SK-N-SH treated with all-trans-retinoic acid at 6 μM for 48 hours (cell line): ENCODE results near the gene LZTR1.

Source experiments
- ATAC-seq: fragments of 200-7000 bp; cut with Tn5 transposase; 3 replicates; pipeline ENCODE4 v1.9.1; 2020; ENCODE audit warnings: mild to moderate bottlenecking, moderate library complexity
- ARNTL ChIP-seq: fragments of 450-650 bp; formaldehyde crosslinking; IDR thresholded peaks from 2 replicates; pipeline ENCODE4 v1.5.0; 2020; ENCODE audit warnings: low read depth, mild to moderate bottlenecking, moderate library complexity, borderline replicate concordance
- BACH2 ChIP-seq: fragments of 250-450 bp; sonication (Bioruptor Pico); IDR thresholded peaks from 2 replicates; pipeline ENCODE4 v1.9.0; 2021; ENCODE audit warnings: mild to moderate bottlenecking, borderline replicate concordance
- CSDC2 ChIP-seq: fragments of 250-450 bp; sonication (Bioruptor Pico); IDR thresholded peaks from 2 replicates; pipeline ENCODE4 v1.5.0; 2020; ENCODE audit warnings: mild to moderate bottlenecking, moderate library complexity
- GLIS3 ChIP-seq: fragments of 250-450 bp; sonication (Bioruptor Pico); IDR thresholded peaks from 2 replicates; pipeline ENCODE4 v1.5.0; 2020; ENCODE audit warnings: mild to moderate bottlenecking, moderate library complexity
- ISL1 ChIP-seq: fragments of 250-450 bp; sonication (Bioruptor Pico); IDR thresholded peaks from 2 replicates; pipeline ENCODE4 v2.1.2; 2022; ENCODE audit warnings: mild to moderate bottlenecking, moderate library complexity
- OSR1 ChIP-seq: fragments of 250-450 bp; sonication (Bioruptor Pico); IDR thresholded peaks from 2 replicates; pipeline ENCODE4 v1.8.0; 2022; ENCODE audit warnings: moderate library complexity, mild to moderate bottlenecking, inconsistent platforms
- PPARA ChIP-seq: fragments of 250-450 bp; sonication (Bioruptor Pico); IDR thresholded peaks from 2 replicates; pipeline ENCODE4 v1.5.0; 2020; ENCODE audit warnings: mild to moderate bottlenecking, borderline replicate concordance
- RARB ChIP-seq: fragments of 250-450 bp; sonication (Bioruptor Pico); IDR thresholded peaks from 2 replicates; pipeline ENCODE4 v1.8.0; 2021; ENCODE audit warnings: mild to moderate bottlenecking, moderate library complexity
- SNAI2 ChIP-seq: fragments of 250-450 bp; sonication (Bioruptor Pico); IDR thresholded peaks from 2 replicates; pipeline ENCODE4 v1.5.0; 2020; ENCODE audit warnings: mild to moderate bottlenecking, moderate library complexity
- TCF4 ChIP-seq: fragments of 250-450 bp; sonication (Bioruptor Pico); IDR thresholded peaks from 2 replicates; pipeline ENCODE4 v1.8.0; 2021; ENCODE audit warnings: mild to moderate bottlenecking, moderate library complexity, borderline replicate concordance
- TOX ChIP-seq: fragments of 250-450 bp; sonication (Bioruptor Pico); IDR thresholded peaks from 2 replicates; pipeline ENCODE4 v1.8.0; 2021; ENCODE audit warnings: mild to moderate bottlenecking, moderate library complexity, borderline replicate concordance
- ZC3H10 ChIP-seq: fragments of 250-450 bp; sonication (Bioruptor Pico); IDR thresholded peaks from 2 replicates; pipeline ENCODE4 v1.5.1; 2021; ENCODE audit warnings: mild to moderate bottlenecking, moderate library complexity
- ZFP3 ChIP-seq: fragments of 250-450 bp; sonication (Bioruptor Pico); IDR thresholded peaks from 2 replicates; pipeline ENCODE4 v1.5.0; 2020; ENCODE audit warnings: mild to moderate bottlenecking, moderate library complexity
- ZFP30 ChIP-seq: fragments of 450-650 bp; formaldehyde crosslinking; IDR thresholded peaks from 2 replicates; pipeline ENCODE4 v1.5.0; 2022; ENCODE audit warnings: mild to moderate bottlenecking, moderate library complexity
- ZNF565 ChIP-seq: fragments of 450-650 bp; formaldehyde crosslinking; conservative IDR thresholded peaks from 2 replicates; pipeline ENCODE4 v1.5.0; 2020; ENCODE audit warnings: low read depth, mild to moderate bottlenecking, moderate library complexity
- ZNF70 ChIP-seq: fragments of 450-650 bp; formaldehyde crosslinking; IDR thresholded peaks from 2 replicates; pipeline ENCODE4 v1.5.0; 2020; ENCODE audit warnings: mild to moderate bottlenecking, moderate library complexity
- ZNF8 ChIP-seq: fragments of 450-650 bp; formaldehyde crosslinking; IDR thresholded peaks from 2 replicates; pipeline ENCODE4 v1.5.0; 2020; ENCODE audit warnings: mild to moderate bottlenecking, moderate library complexity
- TF ChIP-seq, protein P1 (sequence below): fragments of 250-450 bp; sonication (Bioruptor Pico); IDR thresholded peaks from 2 replicates; pipeline ENCODE4 v1.8.0; 2020; ENCODE audit warnings: mild to moderate bottlenecking, moderate library complexity, borderline replicate concordance
- TF ChIP-seq, protein P2 (sequence below): fragments of 250-450 bp; sonication (Bioruptor Pico); IDR thresholded peaks from 2 replicates; pipeline ENCODE4 v1.5.0; 2020; ENCODE audit warnings: mild to moderate bottlenecking, moderate library complexity
- TF ChIP-seq, protein P3 (sequence below): fragments of 250-450 bp; sonication (Bioruptor Pico); IDR thresholded peaks from 2 replicates; pipeline ENCODE4 v1.8.0; 2021; ENCODE audit warnings: low read depth, mild to moderate bottlenecking, moderate library complexity, borderline replicate concordance

Gene LZTR1

GRCh38 chr22:20953342-20953608 is 28.8 kb upstream of the LZTR1 start (continued):
- TF ChIP-seq, protein P1, sequence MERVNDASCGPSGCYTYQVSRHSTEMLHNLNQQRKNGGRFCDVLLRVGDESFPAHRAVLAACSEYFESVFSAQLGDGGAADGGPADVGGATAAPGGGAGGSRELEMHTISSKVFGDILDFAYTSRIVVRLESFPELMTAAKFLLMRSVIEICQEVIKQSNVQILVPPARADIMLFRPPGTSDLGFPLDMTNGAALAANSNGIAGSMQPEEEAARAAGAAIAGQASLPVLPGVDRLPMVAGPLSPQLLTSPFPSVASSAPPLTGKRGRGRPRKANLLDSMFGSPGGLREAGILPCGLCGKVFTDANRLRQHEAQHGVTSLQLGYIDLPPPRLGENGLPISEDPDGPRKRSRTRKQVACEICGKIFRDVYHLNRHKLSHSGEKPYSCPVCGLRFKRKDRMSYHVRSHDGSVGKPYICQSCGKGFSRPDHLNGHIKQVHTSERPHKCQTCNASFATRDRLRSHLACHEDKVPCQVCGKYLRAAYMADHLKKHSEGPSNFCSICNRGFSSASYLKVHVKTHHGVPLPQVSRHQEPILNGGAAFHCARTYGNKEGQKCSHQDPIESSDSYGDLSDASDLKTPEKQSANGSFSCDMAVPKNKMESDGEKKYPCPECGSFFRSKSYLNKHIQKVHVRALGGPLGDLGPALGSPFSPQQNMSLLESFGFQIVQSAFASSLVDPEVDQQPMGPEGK (CRISPR knock-in tag), result no peak
- TF ChIP-seq, all 23 proteins: peak for 0

DNA sequence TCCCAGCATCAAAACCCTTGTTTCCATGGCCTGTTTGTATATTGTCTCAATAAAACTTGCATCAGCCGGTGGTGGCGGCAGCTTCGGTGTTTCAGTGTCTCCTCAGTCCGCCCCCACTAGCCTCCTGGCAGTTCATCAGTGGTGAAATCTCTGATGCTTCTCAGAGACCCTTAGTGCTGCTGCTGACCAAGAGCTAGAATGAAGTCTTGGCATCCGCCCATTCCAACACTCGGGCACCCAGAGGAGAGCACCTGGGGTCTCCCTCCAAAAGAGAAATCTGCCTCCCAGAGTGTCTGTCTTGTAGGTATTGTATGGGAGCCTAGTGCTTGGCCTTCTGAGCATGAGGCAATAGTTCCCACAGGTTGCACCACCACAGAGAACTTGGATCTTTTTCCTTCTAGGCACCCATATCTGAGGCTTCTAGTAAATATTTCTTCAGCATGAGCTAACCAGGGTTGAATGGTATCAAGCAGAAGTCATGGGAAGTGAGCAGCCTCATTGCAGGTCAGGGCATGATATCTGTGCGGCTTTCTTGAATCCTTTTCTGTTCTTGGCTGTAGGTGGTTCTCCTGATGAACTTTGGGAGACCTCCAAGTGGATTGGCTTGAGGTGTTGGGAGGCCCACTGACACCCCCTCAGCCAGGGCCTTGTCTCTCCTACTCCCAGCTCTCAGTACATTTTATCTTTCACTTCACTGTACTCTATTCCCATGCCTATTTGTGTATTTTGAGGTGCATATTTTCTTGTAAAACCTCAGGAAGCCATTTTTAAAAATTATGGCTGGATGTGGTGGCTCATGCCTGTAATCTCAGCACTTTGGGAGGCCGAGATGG is 28.2 kb upstream of the LZTR1 start:
- TF ChIP-seq, protein P2, sequence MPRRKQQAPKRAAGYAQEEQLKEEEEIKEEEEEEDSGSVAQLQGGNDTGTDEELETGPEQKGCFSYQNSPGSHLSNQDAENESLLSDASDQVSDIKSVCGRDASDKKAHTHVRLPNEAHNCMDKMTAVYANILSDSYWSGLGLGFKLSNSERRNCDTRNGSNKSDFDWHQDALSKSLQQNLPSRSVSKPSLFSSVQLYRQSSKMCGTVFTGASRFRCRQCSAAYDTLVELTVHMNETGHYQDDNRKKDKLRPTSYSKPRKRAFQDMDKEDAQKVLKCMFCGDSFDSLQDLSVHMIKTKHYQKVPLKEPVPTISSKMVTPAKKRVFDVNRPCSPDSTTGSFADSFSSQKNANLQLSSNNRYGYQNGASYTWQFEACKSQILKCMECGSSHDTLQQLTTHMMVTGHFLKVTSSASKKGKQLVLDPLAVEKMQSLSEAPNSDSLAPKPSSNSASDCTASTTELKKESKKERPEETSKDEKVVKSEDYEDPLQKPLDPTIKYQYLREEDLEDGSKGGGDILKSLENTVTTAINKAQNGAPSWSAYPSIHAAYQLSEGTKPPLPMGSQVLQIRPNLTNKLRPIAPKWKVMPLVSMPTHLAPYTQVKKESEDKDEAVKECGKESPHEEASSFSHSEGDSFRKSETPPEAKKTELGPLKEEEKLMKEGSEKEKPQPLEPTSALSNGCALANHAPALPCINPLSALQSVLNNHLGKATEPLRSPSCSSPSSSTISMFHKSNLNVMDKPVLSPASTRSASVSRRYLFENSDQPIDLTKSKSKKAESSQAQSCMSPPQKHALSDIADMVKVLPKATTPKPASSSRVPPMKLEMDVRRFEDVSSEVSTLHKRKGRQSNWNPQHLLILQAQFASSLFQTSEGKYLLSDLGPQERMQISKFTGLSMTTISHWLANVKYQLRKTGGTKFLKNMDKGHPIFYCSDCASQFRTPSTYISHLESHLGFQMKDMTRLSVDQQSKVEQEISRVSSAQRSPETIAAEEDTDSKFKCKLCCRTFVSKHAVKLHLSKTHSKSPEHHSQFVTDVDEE (CRISPR knock-in tag), result no peak
- TF ChIP-seq ZFP3 (CRISPR knock-in tag), result no peak
- TF ChIP-seq ZNF8 (CRISPR knock-in tag), result no peak
- TF ChIP-seq PPARA, result no peak
- no peak for TF ChIP-seq ARNTL (CRISPR knock-in tag)
- TF ChIP-seq, protein P3, sequence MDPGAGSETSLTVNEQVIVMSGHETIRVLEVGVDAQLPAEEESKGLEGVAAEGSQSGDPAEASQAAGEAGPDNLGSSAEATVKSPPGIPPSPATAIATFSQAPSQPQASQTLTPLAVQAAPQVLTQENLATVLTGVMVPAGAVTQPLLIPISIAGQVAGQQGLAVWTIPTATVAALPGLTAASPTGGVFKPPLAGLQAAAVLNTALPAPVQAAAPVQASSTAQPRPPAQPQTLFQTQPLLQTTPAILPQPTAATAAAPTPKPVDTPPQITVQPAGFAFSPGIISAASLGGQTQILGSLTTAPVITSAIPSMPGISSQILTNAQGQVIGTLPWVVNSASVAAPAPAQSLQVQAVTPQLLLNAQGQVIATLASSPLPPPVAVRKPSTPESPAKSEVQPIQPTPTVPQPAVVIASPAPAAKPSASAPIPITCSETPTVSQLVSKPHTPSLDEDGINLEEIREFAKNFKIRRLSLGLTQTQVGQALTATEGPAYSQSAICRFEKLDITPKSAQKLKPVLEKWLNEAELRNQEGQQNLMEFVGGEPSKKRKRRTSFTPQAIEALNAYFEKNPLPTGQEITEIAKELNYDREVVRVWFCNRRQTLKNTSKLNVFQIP (CRISPR knock-in tag), result no peak
- no peak for TF ChIP-seq SNAI2 (CRISPR knock-in tag)
- no peak for TF ChIP-seq GLIS3 (CRISPR knock-in tag)
- no peak for TF ChIP-seq ZNF70 (CRISPR knock-in tag)
- no peak for TF ChIP-seq ZNF565 (CRISPR knock-in tag)
- no peak for TF ChIP-seq RARB (CRISPR knock-in tag)
- ATAC-seq, result no peak

GRCh38 chr22:20955548-20955947 is 26.5 kb upstream of the LZTR1 start:
- ATAC-seq, result no peak
- no peak for TF ChIP-seq TCF4
- TF ChIP-seq, protein P3 (CRISPR knock-in tag), result no peak
- TF ChIP-seq OSR1 (CRISPR knock-in tag), result no peak
- TF ChIP-seq SNAI2 (CRISPR knock-in tag), result no peak
- no peak for TF ChIP-seq CSDC2 (CRISPR knock-in tag)

DNA sequence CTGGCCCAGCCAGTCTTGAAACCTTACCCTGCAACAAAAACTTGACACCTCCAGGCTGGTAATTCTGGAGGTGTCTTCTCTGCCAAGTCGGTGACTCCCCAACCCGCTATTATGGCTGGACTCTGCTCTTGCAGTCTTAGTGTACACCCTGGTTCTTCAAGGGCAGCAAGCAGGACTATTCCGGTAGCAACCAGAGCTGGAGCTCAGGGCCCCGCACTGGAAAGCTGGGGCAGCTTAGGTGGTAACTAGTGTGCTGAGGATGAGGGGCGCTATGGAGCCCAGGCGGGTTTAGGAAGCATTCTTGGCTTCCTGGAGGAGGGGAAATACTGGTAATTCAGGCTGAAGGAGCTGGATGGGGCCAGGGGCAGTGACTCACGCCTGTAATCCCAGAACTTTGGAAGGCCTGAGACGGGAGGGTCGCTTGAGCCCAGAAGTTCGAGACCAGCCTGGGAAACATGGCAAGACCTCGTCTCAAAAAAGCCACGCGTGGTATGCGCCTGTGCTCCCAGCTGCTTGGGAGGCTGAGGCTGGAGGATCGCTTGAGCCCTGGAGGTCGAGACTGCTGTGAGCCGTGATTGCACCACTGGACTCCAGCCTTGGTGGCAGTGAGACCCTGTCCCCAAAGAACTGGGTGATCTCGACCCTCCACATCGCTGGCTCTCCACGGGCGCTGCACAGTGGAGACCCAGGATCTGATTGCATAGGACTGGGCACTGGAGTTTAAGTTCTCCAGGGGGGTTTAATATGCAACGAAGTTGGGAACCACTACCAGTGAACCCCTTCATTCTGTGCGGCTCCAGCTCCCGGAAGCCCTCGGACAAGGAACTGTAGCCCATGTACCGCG is 25.6 kb upstream of the LZTR1 start:
- ATAC-seq, result peak; percentile 32
- no peak for TF ChIP-seq ZFP30 (CRISPR knock-in tag)

- no peak; the same call in 1 of the 3 replicates for ATAC-seq
- TF ChIP-seq PPARA (no peak), BACH2 (no peak), ZC3H10 (no peak), ZFP3 (CRISPR knock-in tag) (no peak), SNAI2 (CRISPR knock-in tag) (no peak), RARB (CRISPR knock-in tag) (no peak), ZFP30 (CRISPR knock-in tag) (no peak), ZNF565 (CRISPR knock-in tag) (no peak), ZNF8 (CRISPR knock-in tag) (no peak), TOX (CRISPR knock-in tag) (no peak), ISL1 (CRISPR knock-in tag) (no peak), ZNF70 (CRISPR knock-in tag) (no peak), OSR1 (CRISPR knock-in tag) (no peak)
- TF ChIP-seq, protein P1 (CRISPR knock-in tag), result no peak
- TF ChIP-seq, protein P3 (CRISPR knock-in tag), result no peak
These were observed 24.9 kb upstream of the LZTR1 start for GRCh38 chr22:20957102-20957682.
